HG03457 (cell line): Measurements from ENCODE around the gene NCKAP5L.
"Not testable (repeated sequence)": the region's sequence is repeated elsewhere in the genome, so short reads cannot be mapped to it uniquely, and the experiment has no call there.

Experiments
- ATAC-seq: cut with Tn5 transposase; IDR thresholded peaks from one replicate; pipeline ENCODE4 v1.9.1; 2021; ENCODE audit warnings: moderate number of reproducible peaks; ENCODE audit not compliant: unreplicated experiment

Gene NCKAP5L, protein sequence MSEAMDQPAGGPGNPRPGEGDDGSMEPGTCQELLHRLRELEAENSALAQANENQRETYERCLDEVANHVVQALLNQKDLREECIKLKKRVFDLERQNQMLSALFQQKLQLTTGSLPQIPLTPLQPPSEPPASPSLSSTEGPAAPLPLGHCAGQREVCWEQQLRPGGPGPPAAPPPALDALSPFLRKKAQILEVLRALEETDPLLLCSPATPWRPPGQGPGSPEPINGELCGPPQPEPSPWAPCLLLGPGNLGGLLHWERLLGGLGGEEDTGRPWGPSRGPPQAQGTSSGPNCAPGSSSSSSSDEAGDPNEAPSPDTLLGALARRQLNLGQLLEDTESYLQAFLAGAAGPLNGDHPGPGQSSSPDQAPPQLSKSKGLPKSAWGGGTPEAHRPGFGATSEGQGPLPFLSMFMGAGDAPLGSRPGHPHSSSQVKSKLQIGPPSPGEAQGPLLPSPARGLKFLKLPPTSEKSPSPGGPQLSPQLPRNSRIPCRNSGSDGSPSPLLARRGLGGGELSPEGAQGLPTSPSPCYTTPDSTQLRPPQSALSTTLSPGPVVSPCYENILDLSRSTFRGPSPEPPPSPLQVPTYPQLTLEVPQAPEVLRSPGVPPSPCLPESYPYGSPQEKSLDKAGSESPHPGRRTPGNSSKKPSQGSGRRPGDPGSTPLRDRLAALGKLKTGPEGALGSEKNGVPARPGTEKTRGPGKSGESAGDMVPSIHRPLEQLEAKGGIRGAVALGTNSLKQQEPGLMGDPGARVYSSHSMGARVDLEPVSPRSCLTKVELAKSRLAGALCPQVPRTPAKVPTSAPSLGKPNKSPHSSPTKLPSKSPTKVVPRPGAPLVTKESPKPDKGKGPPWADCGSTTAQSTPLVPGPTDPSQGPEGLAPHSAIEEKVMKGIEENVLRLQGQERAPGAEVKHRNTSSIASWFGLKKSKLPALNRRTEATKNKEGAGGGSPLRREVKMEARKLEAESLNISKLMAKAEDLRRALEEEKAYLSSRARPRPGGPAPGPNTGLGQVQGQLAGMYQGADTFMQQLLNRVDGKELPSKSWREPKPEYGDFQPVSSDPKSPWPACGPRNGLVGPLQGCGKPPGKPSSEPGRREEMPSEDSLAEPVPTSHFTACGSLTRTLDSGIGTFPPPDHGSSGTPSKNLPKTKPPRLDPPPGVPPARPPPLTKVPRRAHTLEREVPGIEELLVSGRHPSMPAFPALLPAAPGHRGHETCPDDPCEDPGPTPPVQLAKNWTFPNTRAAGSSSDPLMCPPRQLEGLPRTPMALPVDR (N-terminal part only)

DNA sequence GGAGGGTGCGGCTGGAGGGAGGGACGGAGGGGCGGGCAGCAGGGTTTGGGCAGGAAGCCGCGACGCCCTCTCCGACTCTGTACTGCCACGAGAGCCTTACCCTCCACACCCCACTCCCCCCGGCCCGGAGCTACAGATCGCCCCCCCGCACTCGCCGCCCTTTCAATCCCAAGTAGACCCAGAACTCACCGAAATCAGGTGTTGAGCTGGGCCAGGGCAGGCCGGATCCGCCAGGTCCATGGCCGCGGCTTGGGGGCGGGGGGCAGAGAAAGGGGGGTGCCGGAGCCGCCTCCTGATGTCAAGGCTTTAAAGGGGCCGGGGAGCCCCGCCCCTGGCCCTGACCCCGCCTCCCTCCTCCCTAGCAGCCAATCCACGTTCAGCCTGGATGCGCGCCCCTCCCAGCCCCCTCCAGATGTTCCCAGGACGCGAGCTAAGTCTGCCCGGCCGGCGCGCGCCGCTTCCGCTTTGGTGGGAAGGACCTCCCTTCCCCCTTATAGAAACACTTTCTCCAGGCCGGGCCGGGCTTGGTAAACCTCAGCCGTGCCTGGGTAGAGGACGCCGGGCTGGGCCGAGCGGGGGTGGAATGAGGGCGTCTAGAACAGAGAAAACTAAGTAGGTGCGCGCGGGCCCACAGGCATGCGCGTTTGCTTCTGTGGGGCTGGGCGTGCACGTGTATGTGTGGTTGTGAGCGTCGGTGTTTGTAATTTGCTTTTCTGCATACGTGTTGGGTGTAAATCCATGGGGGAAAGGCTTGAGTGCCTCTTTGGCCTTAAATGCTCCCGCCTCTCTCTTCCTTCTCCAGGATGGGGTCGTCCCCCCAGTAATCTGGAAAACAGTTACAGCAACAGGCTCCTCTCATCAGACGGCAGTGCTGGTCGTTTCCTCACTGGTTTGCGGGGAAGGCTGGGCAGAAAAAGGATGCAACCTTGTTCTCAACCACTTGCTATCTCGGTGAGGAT, at the start of gene NCKAP5L:
Gene NCKAP5L (minus strand): TSS at position 281 of the 959 bp plus-strand sequence. CDS start 24,369 bp downstream, outside the sequence.
- peak; percentile 64 for ATAC-seq

- no peak for ATAC-seq
These were observed 48.9 kb upstream of the NCKAP5L start for GRCh38 chr12:49877066-49877465.

DNA sequence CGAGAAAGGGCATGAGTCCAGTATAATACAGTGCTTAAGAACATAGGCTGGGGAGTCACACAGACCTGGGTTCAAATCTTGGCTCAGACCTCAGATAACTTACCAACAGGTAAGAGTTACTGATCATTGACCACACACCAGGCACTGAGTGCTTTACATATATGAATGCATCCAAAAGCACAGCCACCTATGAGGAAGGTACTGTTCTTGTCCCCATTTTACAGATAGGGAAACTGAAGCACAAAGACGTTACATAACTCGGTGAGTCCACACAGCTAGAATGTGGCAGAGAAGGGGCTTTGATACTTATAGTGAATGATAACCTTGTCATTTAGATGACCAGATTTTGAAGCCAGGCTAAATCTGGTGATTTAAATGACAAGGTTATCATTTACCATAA, 47.9 kb upstream of the NCKAP5L start:
- no peak for ATAC-seq

DNA sequence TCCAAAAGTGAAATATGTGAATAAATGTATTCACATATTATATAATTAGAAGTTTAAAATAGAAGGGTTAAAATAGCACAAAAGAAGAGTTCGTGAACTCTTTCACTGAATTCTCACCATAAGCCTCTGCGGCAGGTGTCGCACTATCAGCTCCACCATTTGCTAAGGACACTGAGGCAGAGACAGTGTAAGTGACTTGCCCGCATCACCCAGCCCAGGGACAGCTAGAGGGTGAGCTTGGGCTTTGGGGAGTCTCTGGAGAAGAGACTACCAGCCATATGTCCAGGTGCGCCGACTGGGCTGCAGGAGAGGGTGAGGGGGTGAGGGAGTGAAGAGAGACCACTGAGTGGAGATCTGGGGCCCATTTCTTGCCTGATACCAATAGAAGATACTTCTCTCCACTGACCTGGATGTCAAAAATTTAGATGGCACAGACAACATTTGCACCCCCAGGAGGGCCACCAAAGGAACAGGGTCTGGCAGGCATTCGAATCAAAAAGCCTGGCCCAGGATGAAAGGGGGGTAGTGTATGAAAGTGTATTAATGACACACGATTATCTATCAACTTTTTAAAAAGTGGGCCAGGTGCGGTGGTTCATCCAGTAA, 47.0 kb upstream of the NCKAP5L start:
- no peak for ATAC-seq

- no peak for ATAC-seq
These were observed 46.1 kb upstream of the NCKAP5L start for GRCh38 chr12:49874142-49874897.

DNA sequence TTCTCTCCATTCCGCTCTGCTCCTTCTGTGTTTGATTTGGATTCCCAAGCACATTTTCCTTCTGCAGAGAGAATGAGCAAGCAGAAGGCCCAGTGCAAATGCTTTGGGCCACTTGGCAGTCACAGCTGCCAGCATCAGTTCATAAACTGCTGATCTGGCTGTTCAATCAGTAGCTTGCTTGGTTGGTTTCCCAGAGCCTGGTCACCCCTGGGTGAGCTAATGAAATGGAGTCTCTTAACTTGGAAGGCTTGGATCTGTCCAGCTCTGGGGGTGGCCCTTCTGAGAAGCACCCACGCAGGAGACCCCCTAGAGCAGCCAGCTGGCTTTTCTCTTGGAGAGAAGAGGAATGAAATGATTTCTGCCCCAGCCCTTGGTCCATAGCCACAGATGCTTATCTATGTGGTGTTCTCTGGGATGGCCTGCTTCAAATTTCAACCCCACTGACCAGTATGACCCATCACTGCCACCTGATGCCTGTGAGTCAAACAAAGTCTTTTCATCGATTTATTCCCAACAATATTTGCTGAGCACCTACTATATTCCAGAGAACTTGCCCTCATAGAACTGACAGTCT, 45.2 kb upstream of the NCKAP5L start:
- no peak for ATAC-seq

- ATAC-seq = no peak
These were observed 44.6 kb upstream of the NCKAP5L start for GRCh38 chr12:49872781-49873181.

DNA sequence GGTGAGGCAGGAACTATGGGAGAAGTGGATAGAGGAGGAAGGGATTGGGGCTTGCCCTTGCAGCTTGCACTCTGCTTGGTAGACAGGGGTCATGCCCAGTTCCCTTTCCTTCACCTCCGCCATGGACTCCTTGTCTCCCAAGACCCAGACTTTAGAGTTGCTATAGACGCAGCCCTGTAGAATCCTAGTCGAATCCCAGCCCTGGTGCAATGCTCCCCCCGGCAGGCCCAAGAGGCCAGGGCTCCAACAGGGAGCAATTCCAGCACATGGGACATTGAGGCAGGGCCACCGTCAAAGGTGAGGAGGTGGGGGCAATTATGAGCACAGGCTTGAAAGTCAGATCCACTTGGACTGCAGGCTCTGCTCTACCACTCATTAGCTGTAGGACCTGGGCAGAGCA, 44.2 kb upstream of the NCKAP5L start:
- ATAC-seq = no peak

GRCh38 chr12:49871811-49872251, 43.6 kb upstream of the NCKAP5L start:
- ATAC-seq = not testable (repeated sequence)

DNA sequence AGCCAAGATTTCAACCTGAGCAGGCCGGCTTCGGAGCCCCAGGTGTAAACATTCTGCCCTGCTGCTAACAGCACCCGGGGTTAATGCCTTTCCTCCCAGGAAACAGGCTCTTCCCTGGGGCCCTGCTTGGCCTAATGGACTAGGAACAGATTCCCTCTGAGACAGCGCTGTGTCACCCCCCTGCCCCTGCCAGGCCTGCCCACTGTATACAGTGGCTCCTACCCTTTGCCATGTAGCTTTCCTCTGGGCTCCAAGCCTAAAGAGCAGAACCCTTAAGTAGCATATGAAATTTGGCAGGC, 43.0 kb upstream of the NCKAP5L start:
- no peak for ATAC-seq

DNA sequence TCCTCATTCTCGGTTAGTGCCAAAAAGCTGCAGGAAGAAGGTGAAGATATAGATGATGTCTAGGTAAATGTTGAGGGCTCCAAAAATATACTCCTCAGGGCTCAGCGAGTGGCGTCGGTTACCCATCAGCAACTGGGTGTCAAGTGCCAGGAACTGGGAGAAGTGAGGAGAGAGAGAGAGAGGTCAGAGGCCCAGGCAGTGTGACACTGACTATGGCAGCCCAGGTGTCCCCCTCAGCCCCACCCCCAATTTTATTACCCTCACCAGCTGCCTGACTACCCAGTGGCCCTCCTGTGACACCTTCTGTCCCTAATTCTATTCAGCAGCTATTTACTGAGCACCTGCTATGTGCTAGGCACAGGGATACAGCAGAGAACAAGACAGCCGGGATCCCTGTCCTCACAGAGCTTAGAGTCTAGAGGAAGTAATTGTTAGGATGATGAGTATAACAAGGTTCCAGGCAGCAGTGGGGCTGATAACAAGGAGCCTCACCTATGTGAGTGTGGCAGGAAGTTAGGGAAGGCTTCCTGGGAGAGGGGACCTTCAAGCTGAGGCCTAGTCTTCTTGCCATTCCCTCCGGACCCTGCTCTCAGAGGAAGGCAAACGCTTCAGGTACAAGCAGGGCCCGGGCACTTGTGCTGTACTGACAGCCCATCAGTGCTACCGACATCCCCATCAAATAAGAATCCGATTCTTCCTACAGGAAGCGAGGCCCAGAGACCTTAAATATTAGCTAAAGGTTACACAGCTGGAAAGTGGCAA, 42.5 kb upstream of the NCKAP5L start:
- ATAC-seq = no peak

DNA sequence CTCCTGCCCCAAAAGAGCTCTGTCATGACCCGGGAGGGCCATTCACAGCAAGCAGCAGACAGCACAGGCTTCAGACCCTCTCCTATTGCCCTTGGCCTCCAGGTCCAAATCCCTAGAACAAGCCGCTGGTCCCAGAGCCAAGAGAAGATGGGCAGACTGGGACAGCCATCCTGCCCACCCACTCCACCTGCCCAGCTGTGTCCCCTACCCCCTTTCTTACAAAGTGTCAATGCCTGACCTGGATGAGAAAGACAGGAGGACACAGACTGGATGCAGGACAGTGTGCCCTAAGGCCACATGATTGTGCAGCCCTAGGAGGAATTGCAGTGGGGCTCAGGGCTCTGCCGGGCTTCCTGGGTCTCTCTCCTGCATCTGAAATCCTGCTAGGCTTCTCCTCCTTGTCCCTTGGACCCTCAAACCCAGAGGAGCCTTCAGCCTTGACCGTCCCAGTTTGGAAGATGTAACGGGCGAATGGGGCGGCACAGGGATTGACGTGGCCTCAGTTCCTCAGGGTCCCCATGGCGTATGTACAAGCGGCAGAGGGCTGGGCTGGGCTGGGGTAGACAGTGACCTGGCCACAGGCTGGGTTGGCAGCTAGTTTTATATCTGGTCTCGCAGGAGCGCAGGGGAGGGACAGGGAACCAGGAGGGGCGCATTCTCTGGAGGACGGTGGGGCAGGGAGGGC, 41.7 kb upstream of the NCKAP5L start:
- ATAC-seq = no peak

DNA sequence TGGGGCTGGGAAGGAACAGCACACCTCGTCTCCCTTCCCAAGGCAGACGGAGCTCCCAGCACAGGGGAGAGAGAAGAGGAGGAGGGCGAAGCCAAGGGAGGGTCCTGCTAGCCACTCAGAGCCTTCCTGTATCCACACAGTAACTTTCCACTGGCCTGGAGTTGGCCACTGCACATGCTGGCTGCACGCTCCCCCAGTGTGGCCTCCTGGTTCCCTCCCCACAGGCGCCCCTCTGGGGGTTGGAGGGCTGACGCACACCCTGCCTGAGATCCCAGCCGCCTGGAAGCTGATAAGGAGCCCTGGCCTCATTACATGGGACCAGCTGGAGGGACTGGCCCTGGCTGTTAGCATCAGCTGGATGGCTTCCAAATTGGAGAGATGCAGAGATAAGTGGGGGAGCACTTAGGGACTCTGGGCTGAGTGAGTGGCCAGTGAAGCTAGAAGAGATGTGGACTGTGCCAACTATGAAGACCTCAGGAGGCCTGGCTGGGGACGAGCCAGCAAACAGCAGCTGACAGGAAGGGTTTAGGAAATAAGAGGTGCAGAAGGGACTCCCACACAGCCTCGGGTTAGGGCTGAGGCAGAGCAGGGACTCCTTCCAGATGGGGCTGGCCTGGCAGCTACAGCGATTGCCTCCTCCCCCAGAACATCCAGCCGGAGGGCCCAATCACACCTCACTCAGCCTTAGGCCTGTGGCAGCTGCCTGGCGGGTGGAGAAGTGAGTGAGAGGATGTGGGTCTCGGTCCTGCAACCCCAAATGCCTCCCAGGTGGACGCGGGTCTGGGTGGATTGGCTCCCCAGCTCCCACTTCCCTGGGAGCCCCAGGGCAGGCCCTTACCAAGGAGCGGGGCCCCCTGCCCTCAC, 41.0 kb upstream of the NCKAP5L start:
- no peak for ATAC-seq

- no peak for ATAC-seq
These were observed 40.2 kb upstream of the NCKAP5L start for GRCh38 chr12:49868449-49868848.

GRCh38 chr12:49867570-49868341, 39.5 kb upstream of the NCKAP5L start:
- ATAC-seq = no peak
